ENCODE results near the gene SVIL.
"Not testable (repeated sequence)": the region's sequence is repeated elsewhere in the genome, so short reads cannot be mapped to it uniquely, and the experiment has no call there.

DNA sequence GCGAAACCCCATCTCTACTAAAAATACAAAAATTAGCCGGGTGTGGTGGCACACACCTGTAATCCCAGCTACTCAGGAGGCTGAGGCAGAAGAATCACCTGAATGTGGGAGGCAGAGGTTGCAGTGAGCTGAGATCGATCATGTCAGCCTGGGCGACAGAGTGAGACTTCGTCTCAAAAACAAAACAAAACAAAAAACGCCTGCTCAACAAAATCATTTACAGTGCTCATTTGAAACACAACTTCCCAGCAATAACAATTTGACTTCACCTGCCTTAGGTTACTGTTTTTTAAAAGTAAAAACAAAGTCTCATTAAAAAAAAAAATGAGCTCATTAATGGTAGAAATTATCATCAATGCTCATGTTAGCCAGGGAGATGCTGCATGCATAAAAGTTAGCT lies 10.4 kb downstream of the SVIL start:
- not testable (repeated sequence) for TF ChIP-seq EZH2 (IDR thresholded peaks at IDR 0.05; ENCODE audit: insufficient read depth, poor library complexity, severe bottlenecking); EZH2phosphoT487 (IDR thresholded peaks at IDR 0.05; ENCODE audit: insufficient read depth, low read depth)

Data from GM23248 (cell line).